Psoas muscle (tissue), 8 donors: Measurements from ENCODE around the gene MGST2. TPM values are rescaled to one million over a fixed set of nuclear protein-coding genes. Genes with fewer than 3 reads are reported as not detected.

Experiments
- ATAC-seq, 4 donors: fragments of 200-7000 bp; cut with Tn5 transposase; one replicate each; pipeline ENCODE4 v1.9.1; 2020; ENCODE audit warnings: moderate library complexity in 3 of 4, mild to moderate bottlenecking in 2 of 4
- DNase-seq, 2 donors: peaks; one replicate each; pipeline ENCODE4 v3.0.0-alpha.2; 2020
- H3K27ac ChIP-seq: fragments of 200-600 bp; one replicate; pipeline ENCODE4 v1.8.0; 2022
- H3K27me3 ChIP-seq, 3 donors: fragments of 200-600 bp in 1 of 3; one replicate each; pipeline versions ENCODE4 v1.6.1 to v1.8.0; 2013 to 2022; ENCODE audit warnings: low read length in 2 of 3, mild to moderate bottlenecking in 2 of 3, moderate library complexity in 1 of 3; ENCODE audit not compliant: insufficient read depth in 3 of 3
- H3K36me3 ChIP-seq, 2 donors: fragments of 200-600 bp in 1 of 2; one replicate each; pipeline versions ENCODE4 v1.6.1 to v1.8.0; 2013 to 2022; ENCODE audit warnings: low read depth in 1 of 2, mild to moderate bottlenecking in 1 of 2, moderate library complexity in 1 of 2; ENCODE audit not compliant: insufficient read depth in 1 of 2
- H3K4me1 ChIP-seq: fragments of 200-600 bp; one replicate; pipeline ENCODE4 v1.8.0; 2022
- H3K4me3 ChIP-seq: fragments of 200-600 bp; one replicate; pipeline ENCODE4 v1.8.0; 2022; ENCODE audit warnings: mild to moderate bottlenecking
- H3K9me3 ChIP-seq: fragments of 200-600 bp; one replicate; pipeline ENCODE4 v1.8.0; 2022
- WGBS, 3 donors: extraction: QIAGEN DNeasy Blood & Tissue Kit; methylation state at CpG; one replicate each; pipeline versions ENCODE4 v1.1.6 to v1.1.7; 2013; 5-methylcytosine and 5-hydroxymethylcytosine counted together
- intact Hi-C, 2 donors: fragments of 100-400 bp; cut with DNase I; formaldehyde crosslinking; loops; one replicate each; pipeline versions ENCODE4 v1.11.0 to v1.14.2; 2022
- polyA plus RNA-seq, 3 donors: library from polyadenylated mRNA; stranded (reverse); fragments of 200-250 nt; gene quantifications; one replicate each; pipeline ENCODE4 v1.2.3, GENCODE V29; 2013
- total RNA-seq, 4 donors: library from RNA; stranded (reverse); fragmentation: NEBNext Ultra II Directional in 2 of 4; extraction: Animal tissue kit (Norgen Biotek cat#: 25700) in 2 of 4; gene quantifications; one replicate each; pipeline versions ENCODE4 v1.2.1 to v1.2.4, GENCODE V29; 2021 to 2023
- TF ChIP-seq, protein P1 (sequence below): fragments of 200-600 bp; IDR thresholded peaks from one replicate; pipeline ENCODE4 v1.8.0; 2022; ENCODE audit warnings: antibody characterized with exemption
- donor health status: healthy with polysubstance abuse.
- donor health status: DM: no; HTN: no; CAD: no; lungs with moderate emphysema.
- donor health status: Bipolar disorder and iron deficiency.
- donor health status: healthy.
- donor health status: DM: yes; HTN: yes; CAD: no.
- donor health status: DM: no; HTN: no; CAD: no.
- donor health status: DM: no; HTN: no; CAD: no.
- donor health status: DM: yes; HTN: yes; CAD: no.

The MGST2 gene
- total and polyA plus RNA-seq, 7 donors = 18.2 to 56.2 (median 46.8) TPM

DNA sequence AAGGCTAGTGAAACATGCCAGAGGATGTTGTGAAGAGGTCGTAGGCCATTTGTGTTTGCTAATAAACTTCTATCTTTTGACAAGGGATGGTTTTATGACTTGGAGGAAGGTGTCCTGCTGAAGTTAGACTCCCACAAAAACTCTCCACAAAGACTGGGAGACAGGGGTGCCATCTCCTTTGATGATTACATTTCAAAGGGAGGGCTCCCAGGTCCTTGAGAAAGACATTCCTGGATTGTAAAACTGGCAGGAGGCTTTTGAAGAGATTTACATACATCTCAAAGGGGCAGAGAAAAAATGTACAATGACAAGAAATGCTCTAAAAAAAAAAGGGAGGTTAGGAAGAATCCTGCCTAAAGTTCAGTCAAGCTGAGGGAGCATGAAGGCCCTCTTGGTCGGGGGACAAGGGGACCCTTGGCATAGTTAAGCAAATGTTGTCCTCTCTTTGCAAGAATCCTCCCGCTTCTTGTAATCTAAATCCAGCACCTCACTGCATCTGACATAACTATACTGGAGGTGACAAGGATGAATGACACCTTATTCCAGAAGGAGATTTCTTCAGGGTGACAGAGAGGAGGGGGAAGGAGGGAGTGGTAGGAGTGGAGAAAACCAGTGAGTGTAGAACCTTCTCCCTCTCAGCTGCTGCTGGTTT, 41.1 kb upstream of the MGST2 start:
- ATAC-seq = no peak
- H3K4me1 ChIP-seq = no peaks in the 10 kb centered on the region
- intact Hi-C loops = no loop called here
- DNase-seq = no peak
- WGBS, 3 donors = 61 to 69% (median 63%) methylated on average over 3 of the region's 3 CpGs
- H3K36me3 ChIP-seq = no peaks in the 10 kb centered on the region
- H3K4me3 ChIP-seq = no peak overlapping the region
- no peaks in the 10 kb centered on the region for H3K27me3 ChIP-seq
- no peaks in the 10 kb centered on the region for H3K9me3 ChIP-seq
- no peak overlapping the region for H3K27ac ChIP-seq
- TF ChIP-seq, protein P1, sequence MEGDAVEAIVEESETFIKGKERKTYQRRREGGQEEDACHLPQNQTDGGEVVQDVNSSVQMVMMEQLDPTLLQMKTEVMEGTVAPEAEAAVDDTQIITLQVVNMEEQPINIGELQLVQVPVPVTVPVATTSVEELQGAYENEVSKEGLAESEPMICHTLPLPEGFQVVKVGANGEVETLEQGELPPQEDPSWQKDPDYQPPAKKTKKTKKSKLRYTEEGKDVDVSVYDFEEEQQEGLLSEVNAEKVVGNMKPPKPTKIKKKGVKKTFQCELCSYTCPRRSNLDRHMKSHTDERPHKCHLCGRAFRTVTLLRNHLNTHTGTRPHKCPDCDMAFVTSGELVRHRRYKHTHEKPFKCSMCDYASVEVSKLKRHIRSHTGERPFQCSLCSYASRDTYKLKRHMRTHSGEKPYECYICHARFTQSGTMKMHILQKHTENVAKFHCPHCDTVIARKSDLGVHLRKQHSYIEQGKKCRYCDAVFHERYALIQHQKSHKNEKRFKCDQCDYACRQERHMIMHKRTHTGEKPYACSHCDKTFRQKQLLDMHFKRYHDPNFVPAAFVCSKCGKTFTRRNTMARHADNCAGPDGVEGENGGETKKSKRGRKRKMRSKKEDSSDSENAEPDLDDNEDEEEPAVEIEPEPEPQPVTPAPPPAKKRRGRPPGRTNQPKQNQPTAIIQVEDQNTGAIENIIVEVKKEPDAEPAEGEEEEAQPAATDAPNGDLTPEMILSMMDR = no peak

DNA sequence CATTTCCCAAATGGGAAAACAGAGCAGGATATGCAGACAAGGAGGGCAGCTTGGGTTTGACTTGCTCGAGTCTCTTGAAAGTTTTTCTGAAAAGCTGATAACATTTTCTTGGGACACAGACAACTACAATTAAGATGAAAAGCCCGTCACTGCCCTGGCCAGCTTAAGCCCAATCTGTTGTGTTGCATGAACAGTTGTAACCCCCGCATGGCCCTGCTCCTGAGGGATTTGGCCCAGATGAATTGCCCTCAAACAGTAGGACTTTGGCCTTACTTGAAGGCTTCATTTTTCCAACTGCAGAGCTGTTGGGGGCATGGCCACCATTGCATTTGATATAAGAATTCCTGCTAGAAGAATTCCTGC, 40.5 kb upstream of the MGST2 start:
- ATAC-seq = no peak

DNA sequence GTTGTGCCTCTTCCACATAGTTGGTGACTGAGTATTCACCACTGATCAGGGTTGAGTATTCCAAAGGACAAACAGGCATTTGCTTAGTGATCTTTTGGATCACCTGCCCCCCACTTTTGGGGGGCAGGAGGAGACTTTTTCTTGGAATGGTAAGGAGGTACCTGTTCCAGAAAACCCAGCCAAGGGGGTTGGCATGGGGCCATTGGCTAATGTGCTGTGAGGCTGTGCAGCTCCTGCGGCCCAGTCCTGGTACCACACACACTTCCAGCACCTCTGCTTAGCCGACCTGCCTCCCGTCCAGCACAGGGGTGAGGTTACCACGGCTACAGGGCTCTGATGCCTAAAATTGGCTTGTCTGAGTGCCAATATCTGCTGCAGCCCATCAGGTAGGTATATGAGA, 40.1 kb upstream of the MGST2 start:
- Histone ChIP-seq H3K9me3 (no peaks in the 10 kb centered on the region), H3K27me3 (no peaks in the 10 kb centered on the region), H3K4me1 (no peaks in the 10 kb centered on the region), H3K36me3 (no peaks in the 10 kb centered on the region), H3K4me3 (no peak overlapping the region), H3K27ac (no peak overlapping the region)
- TF ChIP-seq, protein P1 = no peak
- DNase-seq (no peak), ATAC-seq (no peak)
- 67 to 84% (median 68%) methylated on average over 4 of the region's 4 CpGs for WGBS, 3 donors
- intact Hi-C loops = no loop called here

More for the DNA sequence above, 40.5 kb upstream of the MGST2 start:
- TF ChIP-seq, protein P1 = no peak
- Histone ChIP-seq H3K36me3 (no peaks in the 10 kb centered on the region), H3K27me3 (no peaks in the 10 kb centered on the region), H3K4me3 (no peak overlapping the region), H3K9me3 (no peaks in the 10 kb centered on the region), H3K27ac (no peak overlapping the region), H3K4me1 (no peaks in the 10 kb centered on the region)
- 69 to 82% (median 76%) methylated on average over 3 of the region's 3 CpGs for WGBS, 3 donors
- intact Hi-C loops = no loop called here
- DNase-seq = no peak

DNA sequence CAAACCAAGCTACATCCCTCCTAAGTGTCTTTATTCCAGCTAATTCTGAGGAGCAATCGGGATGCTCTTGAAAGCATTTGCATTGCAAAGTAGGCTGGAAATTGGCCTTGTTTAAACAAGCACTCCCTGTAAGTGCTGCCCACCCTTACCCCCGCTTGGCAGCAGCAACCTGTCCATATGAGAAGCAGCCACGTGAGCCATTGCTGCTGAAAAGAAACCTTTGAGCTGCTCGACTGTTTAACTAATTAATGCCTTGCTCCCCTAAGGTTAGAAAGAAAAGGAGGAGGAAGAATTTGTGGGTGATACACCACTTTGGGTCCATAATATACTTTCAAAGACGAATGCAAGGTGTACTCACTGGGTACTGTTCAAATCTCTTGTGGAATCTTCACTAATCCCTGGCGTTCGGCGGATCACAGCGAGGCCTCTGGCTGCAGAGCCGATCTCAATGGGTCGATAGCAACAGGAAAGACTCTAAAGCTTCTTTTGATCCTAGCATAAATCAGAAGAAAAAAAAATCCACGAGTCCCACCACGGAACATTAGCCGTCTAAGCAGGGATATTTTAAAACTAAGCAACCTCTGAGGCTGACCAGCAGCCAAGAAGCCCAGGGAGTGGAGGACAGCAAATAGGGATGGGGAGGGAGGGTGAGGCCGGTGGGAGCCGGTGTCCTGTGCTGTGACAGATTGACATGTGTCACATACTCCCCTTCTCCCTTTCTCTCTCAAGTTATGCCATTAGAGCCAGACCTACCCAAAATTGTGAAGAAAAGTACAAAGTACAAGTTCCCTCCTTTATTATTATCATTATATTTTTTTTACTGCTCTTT, 37.2 kb upstream of the MGST2 start:
- no peaks in the 10 kb centered on the region for H3K4me1 ChIP-seq
- 40 to 52% (median 44%) methylated on average over 16 of the region's 16 CpGs for WGBS, 3 donors
- intact Hi-C loops = no loop called here
- H3K36me3 ChIP-seq = no peaks in the 10 kb centered on the region
- H3K27ac ChIP-seq = no peak overlapping the region
- H3K4me3 ChIP-seq = peak overlapping the region; percentile 10
- ATAC-seq (no peak), DNase-seq (no peak)
- no peaks in the 10 kb centered on the region for H3K27me3 ChIP-seq
- no peaks in the 10 kb centered on the region for H3K9me3 ChIP-seq
- TF ChIP-seq, protein P1 = no peak
